Suprapubic skin (tissue), 4 donors: ENCODE results near the gene ASL.
"Not testable (repeated sequence)": the region's sequence is repeated elsewhere in the genome, so short reads cannot be mapped to it uniquely, and the experiment has no call there.

ENCODE experiments used
- CTCF ChIP-seq, 2 donors: fragments of 200-600 bp in 1 of 2; fragments of 450-650 bp in 1 of 2; sonication (generic) in 1 of 2; IDR thresholded peaks; one replicate each; pipeline ENCODE4 v1.5.1; 2016 to 2019; ENCODE audit warnings: antibody characterized with exemption in 2 of 2, mild to moderate bottlenecking in 1 of 2, moderate library complexity in 1 of 2
- EP300 ChIP-seq: sonication (generic); formaldehyde crosslinking; IDR thresholded peaks from one replicate; pipeline ENCODE4 v1.6.1; 2017; ENCODE audit warnings: antibody characterized with exemption
- POLR2A ChIP-seq, 2 donors: fragments of 450-650 bp; IDR thresholded peaks; one replicate each; pipeline ENCODE4 v1.6.1; 2017; ENCODE audit warnings: antibody characterized with exemption in 2 of 2, mild to moderate bottlenecking in 2 of 2, moderate library complexity in 2 of 2
- POLR2AphosphoS5 ChIP-seq, 3 donors: sonication (generic); formaldehyde crosslinking; IDR thresholded peaks; one replicate each; pipeline ENCODE4 v1.6.1; 2017; ENCODE audit warnings: antibody characterized with exemption in 3 of 3

GRCh38 chr7:66072208-66072607 lies 3.4 kb upstream of the ASL start:
- not testable (repeated sequence) for TF ChIP-seq EP300; CTCF (IDR thresholded peaks at IDR 0.05); POLR2A (IDR thresholded peaks at IDR 0.05); POLR2AphosphoS5 (IDR thresholded peaks at IDR 0.05)
